ENCODE results near the gene BTNL3. TPM values are rescaled to one million over a fixed set of nuclear protein-coding genes. Genes with fewer than 3 reads are reported as not detected.

The BTNL3 gene
- total and polyA plus RNA-seq, 10 of the 15 experiments (the other 5 are each of a cell fraction or from before 2014, with no cell fraction given) = 0.39 TPM; not detected in 9

DNA sequence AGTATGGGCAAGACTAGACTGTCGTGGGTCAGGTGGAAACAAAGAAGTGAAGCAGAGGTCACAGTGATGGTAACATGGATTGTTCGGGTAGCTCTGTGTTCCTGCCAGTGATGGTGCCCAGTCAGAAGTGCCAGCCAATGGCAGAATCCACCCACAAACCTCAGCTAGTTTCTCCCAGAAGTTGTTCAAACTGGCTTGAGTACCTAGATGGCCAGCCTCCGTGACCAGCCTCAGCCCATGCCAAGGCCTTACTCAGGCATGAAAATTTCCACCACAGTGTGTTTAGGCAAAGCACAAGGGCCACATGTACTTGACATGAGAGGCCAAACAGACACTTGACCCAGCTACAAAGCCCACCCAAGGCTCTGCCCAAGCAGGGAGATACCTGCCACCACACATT lies 32.0 kb downstream of the BTNL3 start:
- ChIA-PET SMC1A (ENCODE audit: uncharacterized antibody, unreplicated experiment) (no interaction called here), RAD21 (ENCODE audit: unreplicated experiment) (interaction anchor here (0.8 kb wide), 1 partner anchor 130 kb away, joined by 3 read pairs; no protein-coding TSS in a partner anchor), POLR2A (no interaction called here), CTCF (interaction anchor here (0.5 kb wide), 1 partner anchor 212 kb away, joined by 3 read pairs; no protein-coding TSS in a partner anchor)
- ATAC-seq (no peak), DNase-seq (ENCODE audit: low read depth, low spot score) (no peak), FAIRE-seq (no peak)
- no peaks in the 10 kb centered on the region for H3K27me3 ChIP-seq (replicated peaks in 1 of 2; ENCODE audit: control insufficient read depth in 2 of 2, insufficient read depth in 2 of 2, low read length in 1 of 2)
- no peaks in the 10 kb centered on the region for H3K4me1 ChIP-seq (ENCODE audit: control insufficient read depth, insufficient read depth, low read length)
- H2AFZ ChIP-seq (ENCODE audit: control insufficient read depth, low read depth, low read length) = no peak overlapping the region
- no peak overlapping the region for H3K4me3 ChIP-seq
- H3K4me2 ChIP-seq (ENCODE audit: control insufficient read depth, insufficient read depth) = no peak overlapping the region
- TF ChIP-seq PML (IDR thresholded peaks at IDR 0.05; ENCODE audit: low read length) (no peak), MEF2B (IDR thresholded peaks at IDR 0.05; ENCODE audit: partially characterized antibody, poor library complexity, severe bottlenecking) (no peak), HCFC1 (IDR thresholded peaks at IDR 0.05; ENCODE audit: low read length) (no peak), ZBED1 (IDR thresholded peaks at IDR 0.05; ENCODE audit: borderline replicate concordance) (no peak)
- TF ChIP-seq, protein P1, sequence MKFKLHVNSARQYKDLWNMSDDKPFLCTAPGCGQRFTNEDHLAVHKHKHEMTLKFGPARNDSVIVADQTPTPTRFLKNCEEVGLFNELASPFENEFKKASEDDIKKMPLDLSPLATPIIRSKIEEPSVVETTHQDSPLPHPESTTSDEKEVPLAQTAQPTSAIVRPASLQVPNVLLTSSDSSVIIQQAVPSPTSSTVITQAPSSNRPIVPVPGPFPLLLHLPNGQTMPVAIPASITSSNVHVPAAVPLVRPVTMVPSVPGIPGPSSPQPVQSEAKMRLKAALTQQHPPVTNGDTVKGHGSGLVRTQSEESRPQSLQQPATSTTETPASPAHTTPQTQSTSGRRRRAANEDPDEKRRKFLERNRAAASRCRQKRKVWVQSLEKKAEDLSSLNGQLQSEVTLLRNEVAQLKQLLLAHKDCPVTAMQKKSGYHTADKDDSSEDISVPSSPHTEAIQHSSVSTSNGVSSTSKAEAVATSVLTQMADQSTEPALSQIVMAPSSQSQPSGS (IDR thresholded peaks at IDR 0.05; ENCODE audit: low read length) = no peak
- TF ChIP-seq, protein P2, sequence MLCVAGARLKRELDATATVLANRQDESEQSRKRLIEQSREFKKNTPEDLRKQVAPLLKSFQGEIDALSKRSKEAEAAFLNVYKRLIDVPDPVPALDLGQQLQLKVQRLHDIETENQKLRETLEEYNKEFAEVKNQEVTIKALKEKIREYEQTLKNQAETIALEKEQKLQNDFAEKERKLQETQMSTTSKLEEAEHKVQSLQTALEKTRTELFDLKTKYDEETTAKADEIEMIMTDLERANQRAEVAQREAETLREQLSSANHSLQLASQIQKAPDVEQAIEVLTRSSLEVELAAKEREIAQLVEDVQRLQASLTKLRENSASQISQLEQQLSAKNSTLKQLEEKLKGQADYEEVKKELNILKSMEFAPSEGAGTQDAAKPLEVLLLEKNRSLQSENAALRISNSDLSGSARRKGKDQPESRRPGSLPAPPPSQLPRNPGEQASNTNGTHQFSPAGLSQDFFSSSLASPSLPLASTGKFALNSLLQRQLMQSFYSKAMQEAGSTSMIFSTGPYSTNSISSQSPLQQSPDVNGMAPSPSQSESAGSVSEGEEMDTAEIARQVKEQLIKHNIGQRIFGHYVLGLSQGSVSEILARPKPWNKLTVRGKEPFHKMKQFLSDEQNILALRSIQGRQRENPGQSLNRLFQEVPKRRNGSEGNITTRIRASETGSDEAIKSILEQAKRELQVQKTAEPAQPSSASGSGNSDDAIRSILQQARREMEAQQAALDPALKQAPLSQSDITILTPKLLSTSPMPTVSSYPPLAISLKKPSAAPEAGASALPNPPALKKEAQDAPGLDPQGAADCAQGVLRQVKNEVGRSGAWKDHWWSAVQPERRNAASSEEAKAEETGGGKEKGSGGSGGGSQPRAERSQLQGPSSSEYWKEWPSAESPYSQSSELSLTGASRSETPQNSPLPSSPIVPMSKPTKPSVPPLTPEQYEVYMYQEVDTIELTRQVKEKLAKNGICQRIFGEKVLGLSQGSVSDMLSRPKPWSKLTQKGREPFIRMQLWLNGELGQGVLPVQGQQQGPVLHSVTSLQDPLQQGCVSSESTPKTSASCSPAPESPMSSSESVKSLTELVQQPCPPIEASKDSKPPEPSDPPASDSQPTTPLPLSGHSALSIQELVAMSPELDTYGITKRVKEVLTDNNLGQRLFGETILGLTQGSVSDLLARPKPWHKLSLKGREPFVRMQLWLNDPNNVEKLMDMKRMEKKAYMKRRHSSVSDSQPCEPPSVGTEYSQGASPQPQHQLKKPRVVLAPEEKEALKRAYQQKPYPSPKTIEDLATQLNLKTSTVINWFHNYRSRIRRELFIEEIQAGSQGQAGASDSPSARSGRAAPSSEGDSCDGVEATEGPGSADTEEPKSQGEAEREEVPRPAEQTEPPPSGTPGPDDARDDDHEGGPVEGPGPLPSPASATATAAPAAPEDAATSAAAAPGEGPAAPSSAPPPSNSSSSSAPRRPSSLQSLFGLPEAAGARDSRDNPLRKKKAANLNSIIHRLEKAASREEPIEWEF (IDR thresholded peaks at IDR 0.05; ENCODE audit: insufficient replicate concordance, low read depth, low read length) = no peak
- no peaks in the 10 kb centered on the region for H3K79me2 ChIP-seq (ENCODE audit: control insufficient read depth, insufficient read depth, low read length)
- no peak overlapping the region for H3K9ac ChIP-seq (ENCODE audit: control insufficient read depth, insufficient read depth, low read length)
- in situ Hi-C loops (cut with MboI) = no loop called here
- H3K36me3 ChIP-seq (ENCODE audit: control insufficient read depth in 2 of 2, insufficient read depth in 2 of 2, low read length in 1 of 2) = no peaks in the 10 kb centered on the region
- 16% methylated on average over 3 of the region's 3 CpGs for WGBS (ENCODE audit: insufficient coverage, insufficient replicate concordance, low lambda C conversion rate, missing lambda C conversion rate)
- no peaks in the 10 kb centered on the region for H4K20me1 ChIP-seq (ENCODE audit: control insufficient read depth, insufficient read depth)
- BruUV-seq (replicated peaks) = no TSS peak
- H3K9me3 ChIP-seq (replicated peaks; ENCODE audit: control insufficient read depth, insufficient read depth, low read length) = no peaks in the 10 kb centered on the region; the same call in 1 of the 3 replicates
- no peak overlapping the region for H3K27ac ChIP-seq (ENCODE audit: control insufficient read depth, insufficient read depth)
- intact Hi-C loops (cut with micrococcal nuclease; ENCODE audit: unreplicated experiment) = no loop called here
